D721Med (cell line): ENCODE measurements around the gene PRKAB2.
"Not testable (repeated sequence)": the region's sequence is repeated elsewhere in the genome, so short reads cannot be mapped to it uniquely, and the experiment has no call there.

Source experiments
- DNase-seq: peaks from one replicate; pipeline ENCODE4 v3.0.0; 2011; ENCODE audit warnings: low spot score; ENCODE audit not compliant: insufficient read length
- FAIRE-seq: peaks from 2 replicates; lab custom pipeline; 2011; peaks lifted over from hg19 to GRCh38; lab: Jason Lieb, UNC
- CTCF ChIP-seq: IDR thresholded peaks from 2 replicates; pipeline ENCODE4 v1.5.1; 2012; ENCODE audit warnings: mild to moderate bottlenecking, control low read depth; ENCODE audit not compliant: insufficient read depth; ENCODE audit errors: missing control alignments

PRKAB2 gene

DNA sequence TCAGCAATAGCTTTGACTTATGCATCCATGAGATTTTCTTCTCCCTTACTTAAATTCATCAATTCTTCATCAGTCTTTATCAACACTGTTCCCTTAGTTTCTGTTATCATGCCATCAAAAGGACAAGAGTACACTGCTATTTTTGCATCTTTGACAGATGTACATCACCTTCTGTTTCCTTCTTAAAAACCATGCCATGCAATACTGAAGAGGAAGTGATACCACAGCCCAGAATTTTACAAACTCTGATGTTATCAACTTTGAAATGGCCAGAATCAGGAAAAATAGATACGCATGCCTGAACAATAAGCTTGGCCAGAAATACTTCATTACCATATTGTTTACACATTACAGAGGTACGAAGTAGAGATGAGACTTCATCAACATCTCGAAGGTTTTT, 31.8 kb upstream of the PRKAB2 start:
- FAIRE-seq, result peak; percentile 51
- no peak for DNase-seq
- no peak for TF ChIP-seq CTCF

DNA sequence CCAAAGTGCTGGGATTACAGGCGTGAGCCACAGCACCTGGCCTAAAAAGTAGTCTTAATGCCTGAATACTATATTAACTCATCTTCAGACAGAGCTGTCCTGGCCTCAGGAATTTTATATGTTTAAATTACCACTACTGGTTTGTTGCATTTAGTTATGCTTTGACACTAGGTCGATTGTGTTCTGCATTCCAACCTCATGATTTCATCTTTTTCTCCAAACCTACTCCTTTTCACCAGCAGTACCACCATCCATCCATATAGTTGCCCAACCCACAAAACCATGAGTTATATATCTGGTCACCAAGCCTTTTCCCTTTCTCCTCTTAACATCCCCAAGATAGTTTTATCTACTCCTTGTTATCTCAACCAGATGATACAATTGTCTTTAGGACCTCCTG, 30.3 kb upstream of the PRKAB2 start:
- TF ChIP-seq CTCF, result no peak
- no peak for DNase-seq
- no peak for FAIRE-seq

GRCh38 chr1:147201786-147202185, 29.5 kb upstream of the PRKAB2 start:
- no peak for TF ChIP-seq CTCF
- DNase-seq, result no peak
- no peak for FAIRE-seq

- TF ChIP-seq CTCF, result no peak
- FAIRE-seq (no peak), DNase-seq (no peak)
Measured at GRCh38 chr1:147201276-147201675, 29.0 kb upstream of the PRKAB2 start.

- DNase-seq, FAIRE-seq: not testable (repeated sequence)
Measured at GRCh38 chr1:147197324-147197723, 25.1 kb upstream of the PRKAB2 start.

GRCh38 chr1:147189514-147189913, 17.2 kb upstream of the PRKAB2 start:
- FAIRE-seq, result no peak
- no peak for DNase-seq
- TF ChIP-seq CTCF, result no peak

DNA sequence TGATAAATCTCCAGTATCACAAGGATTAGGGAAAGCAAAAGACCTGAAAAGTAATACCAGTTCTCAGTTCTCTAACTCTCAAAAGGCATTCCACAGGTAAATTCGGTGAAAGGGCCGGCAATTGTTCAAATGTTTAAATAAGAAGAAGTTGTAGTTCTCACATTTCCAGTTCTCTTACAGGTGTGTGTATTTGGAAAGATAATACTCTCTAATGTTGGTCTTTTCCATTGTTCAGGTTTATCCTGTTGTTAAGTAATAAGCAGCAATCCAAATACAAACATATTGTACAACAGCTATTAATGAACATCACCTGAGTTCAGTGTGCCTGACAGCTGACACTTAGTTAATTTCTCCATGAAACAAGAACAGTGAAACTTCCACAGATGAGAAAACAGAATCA, 13.2 kb upstream of the PRKAB2 start:
- FAIRE-seq (no peak), DNase-seq (no peak)
- TF ChIP-seq CTCF, result no peak
